Stimulated activated CD8-positive, alpha-beta memory T cell treated with anti-CD3 and anti-CD28 coated beads, Interleukin-7, amount 100 ng/mL, for 4 hours (primary cell): ENCODE results near the gene HIF1A.
"Not testable (repeated sequence)": the region's sequence is repeated elsewhere in the genome, so short reads cannot be mapped to it uniquely, and the experiment has no call there.

Experiments
- DNase-seq, 2 donors: peaks; one replicate each; pipeline ENCODE4 v3.0.0-alpha.2; 2020; ENCODE audit warnings: low read depth in 2 of 2

Gene HIF1A

DNA sequence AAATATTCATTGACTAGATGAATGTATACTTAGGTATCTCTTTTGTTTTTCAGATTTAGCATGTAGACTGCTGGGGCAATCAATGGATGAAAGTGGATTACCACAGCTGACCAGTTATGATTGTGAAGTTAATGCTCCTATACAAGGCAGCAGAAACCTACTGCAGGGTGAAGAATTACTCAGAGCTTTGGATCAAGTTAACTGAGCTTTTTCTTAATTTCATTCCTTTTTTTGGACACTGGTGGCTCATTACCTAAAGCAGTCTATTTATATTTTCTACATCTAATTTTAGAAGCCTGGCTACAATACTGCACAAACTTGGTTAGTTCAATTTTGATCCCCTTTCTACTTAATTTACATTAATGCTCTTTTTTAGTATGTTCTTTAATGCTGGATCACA is 51.6 kb downstream of the HIF1A start:
- no peak for DNase-seq

DNA sequence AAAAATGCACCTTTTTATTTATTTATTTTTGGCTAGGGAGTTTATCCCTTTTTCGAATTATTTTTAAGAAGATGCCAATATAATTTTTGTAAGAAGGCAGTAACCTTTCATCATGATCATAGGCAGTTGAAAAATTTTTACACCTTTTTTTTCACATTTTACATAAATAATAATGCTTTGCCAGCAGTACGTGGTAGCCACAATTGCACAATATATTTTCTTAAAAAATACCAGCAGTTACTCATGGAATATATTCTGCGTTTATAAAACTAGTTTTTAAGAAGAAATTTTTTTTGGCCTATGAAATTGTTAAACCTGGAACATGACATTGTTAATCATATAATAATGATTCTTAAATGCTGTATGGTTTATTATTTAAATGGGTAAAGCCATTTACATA is 52.0 kb downstream of the HIF1A start:
- DNase-seq = no peak

DNA sequence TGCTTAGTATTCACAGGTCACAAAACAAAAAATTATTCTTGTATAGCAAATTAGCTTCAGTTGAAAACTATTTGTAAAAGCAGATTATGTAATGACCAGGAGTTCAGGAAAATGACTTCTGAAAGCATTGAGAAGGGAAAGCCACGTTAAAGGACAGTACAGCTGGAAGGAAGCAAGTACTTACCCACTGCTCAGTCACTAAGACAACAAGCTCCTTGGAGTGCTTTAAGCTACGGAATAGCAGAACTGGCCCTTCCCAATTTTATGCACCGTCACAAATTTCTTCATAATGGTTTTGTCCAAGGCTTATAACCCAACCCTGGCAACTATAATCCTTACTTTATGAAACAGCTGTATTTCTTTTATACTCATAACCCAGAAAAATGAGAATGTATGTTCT is 54.0 kb downstream of the HIF1A start:
- DNase-seq = no peak

DNA sequence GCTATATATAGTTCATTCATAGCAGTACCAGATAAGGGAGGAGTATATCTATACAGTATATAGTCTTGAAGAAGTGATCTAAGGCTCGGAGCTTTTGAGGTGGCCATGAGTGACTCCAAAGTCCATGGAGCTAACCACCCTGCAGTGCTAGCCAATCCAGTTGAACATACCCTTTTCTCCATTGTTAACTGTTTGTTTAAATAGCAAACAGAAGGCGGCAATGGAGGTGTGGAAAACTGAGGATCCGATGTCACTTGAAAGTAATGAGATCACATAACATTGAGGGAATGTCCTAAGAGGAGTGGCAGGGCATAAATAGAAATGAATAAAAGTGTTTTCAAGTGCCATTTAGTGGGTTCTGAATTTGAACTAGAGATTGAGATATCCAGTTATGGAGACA is 54.6 kb downstream of the HIF1A start:
- DNase-seq = no peak

DNA sequence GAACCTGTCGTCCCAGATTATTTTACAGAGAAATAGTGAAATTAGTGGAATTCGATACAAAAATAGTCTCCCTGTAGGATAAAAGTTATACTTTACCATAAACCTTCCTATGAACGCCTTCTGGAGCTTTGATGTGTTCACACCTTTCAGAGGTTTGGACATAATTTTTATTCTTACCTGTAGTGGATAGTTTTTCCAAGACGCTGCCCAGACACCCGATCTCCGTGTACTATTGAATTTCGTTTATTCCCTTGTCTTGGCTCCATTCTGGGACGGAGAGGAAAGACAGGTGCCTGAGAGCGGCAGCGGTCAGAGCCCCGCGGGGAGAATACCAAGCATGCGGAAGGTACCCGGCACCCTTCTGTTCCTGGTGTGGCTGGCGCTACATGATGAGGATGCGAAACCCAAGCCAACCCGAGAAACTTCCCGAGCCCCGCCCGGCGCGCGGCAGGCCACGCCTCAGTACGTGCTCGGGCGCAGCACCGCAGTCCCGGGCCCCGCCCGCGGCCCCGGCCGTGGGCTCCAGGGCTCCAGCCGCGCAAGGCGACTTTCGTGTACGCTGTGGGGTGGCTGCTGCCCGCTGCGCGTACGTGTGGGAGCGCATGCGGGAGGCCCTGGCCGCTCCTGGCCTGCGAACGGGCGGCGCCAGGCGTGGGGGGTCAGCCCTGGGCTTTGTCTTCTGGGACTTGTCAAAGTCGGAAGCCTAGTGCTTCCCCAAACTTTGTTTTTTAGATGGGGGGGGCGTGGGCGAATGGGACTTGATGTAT is 55.6 kb downstream of the HIF1A start:
- peak; percentile 51 to 73 for DNase-seq

DNA sequence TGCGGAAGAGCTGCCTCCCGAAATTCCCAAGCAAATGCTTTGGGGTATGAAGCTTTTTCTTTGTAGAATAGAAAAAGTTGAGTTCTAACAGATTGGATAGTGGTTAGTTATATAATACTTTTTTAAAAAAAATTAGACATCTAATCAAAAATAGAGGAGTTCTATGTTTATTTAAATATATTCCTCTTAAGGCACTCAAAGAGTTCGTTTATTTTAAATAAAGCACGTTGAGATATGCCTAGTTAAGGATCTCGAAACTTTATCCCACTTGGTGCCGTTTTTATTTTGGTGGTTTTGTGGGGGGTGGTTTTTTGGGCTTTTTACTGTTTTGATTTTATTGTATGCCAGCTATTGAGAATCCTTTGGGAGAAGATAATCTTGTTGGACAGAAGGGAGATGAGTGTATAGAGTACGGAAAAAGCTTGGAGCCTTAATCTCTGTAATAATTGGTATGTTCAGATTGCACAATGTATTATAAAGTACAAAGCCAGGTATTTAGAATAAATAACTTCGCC is 56.2 kb downstream of the HIF1A start:
- no peak for DNase-seq

DNA sequence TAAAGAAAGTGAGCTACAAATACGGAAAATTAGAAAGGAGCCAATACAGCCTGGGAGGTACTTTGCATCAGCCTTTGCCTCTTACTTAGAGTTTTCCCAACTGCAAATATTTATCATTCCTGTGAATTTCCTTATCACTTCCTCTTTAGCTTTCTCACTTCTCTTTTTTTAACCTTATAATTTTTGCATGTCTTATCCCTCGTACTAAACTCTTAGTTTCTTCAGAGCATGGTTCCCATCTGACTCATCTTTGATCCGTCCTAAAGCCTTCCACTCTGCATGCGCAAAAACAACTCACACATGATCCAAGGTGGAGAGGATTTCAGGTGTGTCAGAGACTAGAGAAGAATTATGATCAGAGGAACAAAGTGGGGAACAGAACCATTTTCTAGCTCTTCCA is 57.3 kb downstream of the HIF1A start:
- no peak for DNase-seq

GRCh38 chr14:61753631-61754030 is 58.3 kb downstream of the HIF1A start:
- DNase-seq = no peak

GRCh38 chr14:61754627-61755381 is 59.5 kb downstream of the HIF1A start:
- no peak for DNase-seq

- DNase-seq = not testable (repeated sequence)
Observed at GRCh38 chr14:61755382-61755742, 60.0 kb downstream of the HIF1A start.

GRCh38 chr14:61756135-61756534 is 60.8 kb downstream of the HIF1A start:
- DNase-seq = no peak

GRCh38 chr14:61759878-61760277 is 64.6 kb downstream of the HIF1A start:
- DNase-seq = no peak

GRCh38 chr14:61761557-61761956 is 66.2 kb downstream of the HIF1A start:
- DNase-seq = no peak

DNA sequence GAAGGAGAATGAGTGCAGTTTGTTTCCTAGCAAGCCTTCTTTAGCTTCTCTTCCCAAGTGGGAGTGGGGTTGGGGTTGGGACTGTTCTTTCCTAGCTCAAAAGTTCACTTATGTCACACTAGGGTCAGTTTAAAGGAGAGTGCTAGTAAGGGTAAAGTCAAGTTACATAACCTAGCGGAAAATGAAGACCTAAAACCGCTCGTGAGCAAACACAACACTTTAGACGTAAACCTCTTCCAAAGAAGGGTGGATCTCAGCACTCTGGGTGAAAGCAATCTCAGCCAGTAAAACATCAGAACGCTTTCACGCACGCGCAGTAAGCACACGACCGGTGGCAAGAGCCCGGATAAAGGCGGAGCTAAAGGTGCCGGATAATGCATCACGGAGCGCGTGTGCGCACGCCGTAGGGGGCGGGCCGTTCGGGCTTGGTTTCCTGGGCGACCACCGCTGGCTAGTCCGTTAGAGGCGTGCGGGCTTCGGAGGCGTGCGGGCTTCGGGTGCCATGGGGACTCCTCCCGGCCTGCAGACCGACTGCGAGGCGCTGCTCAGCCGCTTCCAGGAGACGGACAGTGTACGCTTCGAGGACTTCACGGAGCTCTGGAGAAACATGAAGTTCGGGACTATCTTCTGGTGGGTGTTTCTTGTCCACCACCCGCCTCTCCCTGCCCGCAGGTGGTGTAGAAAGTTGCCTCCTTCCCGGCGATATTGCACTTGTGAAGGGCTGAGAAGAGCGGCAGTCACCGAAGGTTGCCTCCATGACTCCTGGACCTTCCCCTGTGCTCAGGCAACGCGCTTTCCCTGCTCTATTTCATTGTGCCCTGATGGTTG is 66.9 kb downstream of the HIF1A start, which contains the start of gene SNAPC1:
SNAPC1 (plus strand) TSS at position 462 of the 828 bp plus-strand sequence; CDS start at position 503, 41 bp downstream.
- DNase-seq = peak; percentile 95 to 97

- no peak for DNase-seq
Observed at GRCh38 chr14:61764342-61765122, 69.2 kb downstream of the HIF1A start.

DNA sequence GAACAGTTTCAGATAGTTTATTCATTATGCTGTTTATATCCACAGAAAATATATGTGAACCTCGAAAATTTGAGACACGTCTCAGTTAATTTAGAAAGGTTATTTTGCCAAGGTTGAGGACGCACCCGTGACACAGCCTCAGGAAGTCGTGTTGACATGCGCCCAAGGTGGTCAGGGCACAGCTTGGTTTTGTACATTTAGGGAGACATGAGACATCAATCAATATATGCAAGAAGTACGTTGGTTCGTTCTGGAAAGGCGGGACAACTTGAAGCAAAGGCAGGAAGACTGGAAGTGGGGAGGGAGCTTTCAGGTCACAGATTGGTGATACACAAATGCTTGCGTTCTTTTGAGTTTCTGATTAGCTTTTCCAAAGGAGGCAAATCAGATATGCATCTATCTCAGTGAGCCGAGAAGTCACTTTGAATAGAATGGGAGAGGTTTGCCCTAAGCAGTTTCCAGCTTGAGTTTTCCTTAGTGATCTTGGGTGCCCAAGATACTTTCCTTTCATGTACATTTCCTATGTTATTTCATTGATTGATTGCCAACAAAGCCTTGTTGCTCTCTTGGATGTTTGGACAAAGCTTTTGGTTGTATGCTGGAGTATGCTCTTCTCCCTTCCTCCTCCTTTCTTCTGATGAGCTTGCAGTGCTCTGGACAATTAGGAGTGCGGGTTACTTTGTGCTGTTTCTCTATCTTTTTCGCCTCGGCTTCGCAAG is 70.1 kb downstream of the HIF1A start:
- no peak for DNase-seq

GRCh38 chr14:61766151-61766550 is 70.8 kb downstream of the HIF1A start:
- DNase-seq = no peak

DNA sequence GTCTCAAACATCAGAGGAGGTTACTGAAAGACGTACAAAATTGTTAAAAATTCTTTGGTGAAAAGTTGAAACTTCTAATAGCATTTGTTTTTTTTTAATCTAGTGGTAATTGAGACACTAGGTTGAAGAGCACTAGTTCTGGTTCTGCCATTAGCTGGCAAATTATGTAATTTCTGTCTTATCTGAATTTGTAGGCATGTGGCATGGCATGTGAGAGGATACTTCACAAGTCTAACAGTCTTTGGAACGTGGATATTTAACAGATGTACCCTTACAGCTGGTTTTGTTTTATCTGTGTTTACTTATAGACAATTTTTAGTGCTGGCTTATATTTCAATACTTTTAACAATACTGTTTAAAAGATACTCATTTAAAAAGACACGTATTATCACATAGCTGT is 72.9 kb downstream of the HIF1A start:
- no peak for DNase-seq

DNA sequence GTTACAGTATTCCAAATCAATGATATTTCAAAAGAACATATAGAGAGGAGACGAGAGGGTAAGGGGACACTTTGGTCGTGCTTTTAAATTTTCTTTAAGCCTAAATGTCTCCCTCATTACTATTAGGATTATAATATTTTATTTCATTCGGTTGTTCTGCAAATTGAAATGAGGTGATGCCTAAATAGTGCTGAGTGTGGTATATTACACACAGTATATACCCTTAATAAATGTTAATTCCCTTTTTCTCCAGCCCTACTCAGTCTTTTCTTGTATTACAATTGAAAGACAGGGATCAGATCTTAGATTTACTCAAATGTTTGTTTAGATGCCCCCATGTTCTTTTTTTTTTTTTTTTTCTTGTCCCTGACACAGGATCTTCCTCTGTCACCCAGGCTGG is 74.6 kb downstream of the HIF1A start:
- no peak for DNase-seq

GRCh38 chr14:61774861-61775260 is 79.5 kb downstream of the HIF1A start:
- no peak for DNase-seq

DNA sequence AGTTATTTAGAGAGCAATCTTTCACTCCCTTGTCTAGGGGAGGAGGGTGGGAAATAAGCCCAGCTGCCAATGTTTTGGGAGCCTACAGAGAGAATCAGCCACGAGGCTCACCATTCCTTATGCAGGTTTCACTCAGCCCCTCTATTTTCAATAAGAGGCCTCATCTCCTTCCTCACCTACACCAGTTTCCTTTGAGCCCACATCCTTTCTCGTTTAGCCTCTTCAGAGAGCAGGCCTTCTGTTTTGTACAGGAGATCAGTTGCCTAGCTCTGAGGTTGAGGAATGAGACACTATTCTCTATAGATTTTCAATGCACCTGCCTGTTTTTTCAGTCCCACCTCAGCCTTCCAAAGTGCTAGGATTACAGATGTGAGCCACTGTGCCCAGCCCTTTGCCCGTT is 84.8 kb downstream of the HIF1A start:
- no peak for DNase-seq
